ENCODE results near the gene L3MBTL3. TPM values are rescaled to one million over a fixed set of nuclear protein-coding genes. Genes with fewer than 3 reads are reported as not detected.

Gene L3MBTL3
- total RNA-seq, 1 experiment from 2014 or later, result 31.5 TPM

DNA sequence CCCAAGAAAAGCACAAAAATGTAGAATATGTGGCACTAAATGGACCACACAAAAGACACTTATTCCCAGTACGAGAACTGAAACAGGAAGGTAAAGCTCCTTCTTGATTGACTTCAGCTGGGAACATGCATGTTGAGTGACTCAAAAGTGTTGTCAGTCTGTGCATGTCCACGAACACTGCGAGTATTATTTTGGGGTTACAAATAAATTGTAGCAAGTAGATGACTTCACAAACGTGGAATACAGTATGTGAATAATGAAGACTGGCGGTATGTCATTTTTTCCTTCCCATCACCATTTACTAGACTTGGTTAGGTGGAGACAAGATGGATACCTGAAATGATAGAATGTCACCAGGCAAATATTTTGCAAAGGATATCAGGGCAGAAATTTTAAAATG, 45.4 kb downstream of the L3MBTL3 start:
- ATAC-seq (no peak), DNase-seq (ENCODE audit: low read depth, low spot score) (no peak)
- POLR2A ChIA-PET, result no interaction called here
- Histone ChIP-seq H3K4me1 (ENCODE audit: control insufficient read depth in 1 of 2, insufficient read depth in 2 of 2, low read length in 2 of 2) (no peaks in the 10 kb centered on the region), H3K9ac (ENCODE audit: low read length) (no peak overlapping the region), H3K27me3 (ENCODE audit: insufficient read depth, low read length) (no peaks in the 10 kb centered on the region), H4K20me1 (ENCODE audit: insufficient read depth) (no peaks in the 10 kb centered on the region), H3K79me2 (ENCODE audit: insufficient read depth, low read length) (no peaks in the 10 kb centered on the region), H3K9me2 (ENCODE audit: insufficient read depth) (no peaks in the 10 kb centered on the region), H3K36me3 (ENCODE audit: control insufficient read depth in 1 of 2, insufficient read depth in 2 of 2, low read length in 2 of 2) (peaks cover 6 to 33% of the 10 kb centered on the region in 2 experiments; a peak in 3 of 4 replicates), H3K4me3 (replicated peaks in 1 of 2; ENCODE audit: low read depth in 1 of 2, low read length in 2 of 2) (no peak overlapping the region), H3K27ac (ENCODE audit: low read depth, low read length) (no peak overlapping the region), H2AFZ (ENCODE audit: low read depth, low read length, poor library complexity, severe bottlenecking) (no peak overlapping the region), H3K9me3 (ENCODE audit: control insufficient read depth in 1 of 2, insufficient read depth in 1 of 2, low read depth in 1 of 2, low read length in 2 of 2) (no peaks in the 10 kb centered on the region), H3K4me2 (ENCODE audit: low read length) (no peak overlapping the region)
- intact Hi-C loops (cut with micrococcal nuclease), result loop anchor here (10.0 kb wide), 1 partner anchor 221 kb away; no protein-coding TSS in a partner anchor
- TF ChIP-seq, protein P1, sequence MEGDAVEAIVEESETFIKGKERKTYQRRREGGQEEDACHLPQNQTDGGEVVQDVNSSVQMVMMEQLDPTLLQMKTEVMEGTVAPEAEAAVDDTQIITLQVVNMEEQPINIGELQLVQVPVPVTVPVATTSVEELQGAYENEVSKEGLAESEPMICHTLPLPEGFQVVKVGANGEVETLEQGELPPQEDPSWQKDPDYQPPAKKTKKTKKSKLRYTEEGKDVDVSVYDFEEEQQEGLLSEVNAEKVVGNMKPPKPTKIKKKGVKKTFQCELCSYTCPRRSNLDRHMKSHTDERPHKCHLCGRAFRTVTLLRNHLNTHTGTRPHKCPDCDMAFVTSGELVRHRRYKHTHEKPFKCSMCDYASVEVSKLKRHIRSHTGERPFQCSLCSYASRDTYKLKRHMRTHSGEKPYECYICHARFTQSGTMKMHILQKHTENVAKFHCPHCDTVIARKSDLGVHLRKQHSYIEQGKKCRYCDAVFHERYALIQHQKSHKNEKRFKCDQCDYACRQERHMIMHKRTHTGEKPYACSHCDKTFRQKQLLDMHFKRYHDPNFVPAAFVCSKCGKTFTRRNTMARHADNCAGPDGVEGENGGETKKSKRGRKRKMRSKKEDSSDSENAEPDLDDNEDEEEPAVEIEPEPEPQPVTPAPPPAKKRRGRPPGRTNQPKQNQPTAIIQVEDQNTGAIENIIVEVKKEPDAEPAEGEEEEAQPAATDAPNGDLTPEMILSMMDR (IDR thresholded peaks at IDR 0.05 in 2 of 3, conservative IDR thresholded peaks at IDR 0.05 in 1 of 3; ENCODE audit: borderline replicate concordance in 1 of 3, insufficient read depth in 1 of 3, low read depth in 2 of 3, low read length in 2 of 3), result no peak
- TF ChIP-seq CEBPB (IDR thresholded peaks at IDR 0.05; ENCODE audit: low read depth) (no peak), CBX3 (IDR thresholded peaks at IDR 0.05; ENCODE audit: low read depth) (no peak), POLR2A (IDR thresholded peaks at IDR 0.05; ENCODE audit: borderline replicate concordance, extremely low read depth, insufficient read depth, insufficient read length) (no peak), YY1 (IDR thresholded peaks at IDR 0.05; ENCODE audit: extremely low read depth, insufficient replicate concordance, low read depth, low read length) (no peak), JUND (IDR thresholded peaks at IDR 0.05) (no peak), EZH2 (IDR thresholded peaks at IDR 0.05) (no peak), FOSL1 (IDR thresholded peaks at IDR 0.05; ENCODE audit: low read depth) (no peak)
- RAD21 ChIA-PET (ENCODE audit: low non-redundant PET in 1 of 2, low total read pairs in 2 of 2, uncharacterized antibody in 2 of 2, unreplicated experiment in 2 of 2), result no interaction called here
- BruUV-seq (replicated peaks), result no TSS peak
- CTCF ChIA-PET, result no interaction called here

DNA sequence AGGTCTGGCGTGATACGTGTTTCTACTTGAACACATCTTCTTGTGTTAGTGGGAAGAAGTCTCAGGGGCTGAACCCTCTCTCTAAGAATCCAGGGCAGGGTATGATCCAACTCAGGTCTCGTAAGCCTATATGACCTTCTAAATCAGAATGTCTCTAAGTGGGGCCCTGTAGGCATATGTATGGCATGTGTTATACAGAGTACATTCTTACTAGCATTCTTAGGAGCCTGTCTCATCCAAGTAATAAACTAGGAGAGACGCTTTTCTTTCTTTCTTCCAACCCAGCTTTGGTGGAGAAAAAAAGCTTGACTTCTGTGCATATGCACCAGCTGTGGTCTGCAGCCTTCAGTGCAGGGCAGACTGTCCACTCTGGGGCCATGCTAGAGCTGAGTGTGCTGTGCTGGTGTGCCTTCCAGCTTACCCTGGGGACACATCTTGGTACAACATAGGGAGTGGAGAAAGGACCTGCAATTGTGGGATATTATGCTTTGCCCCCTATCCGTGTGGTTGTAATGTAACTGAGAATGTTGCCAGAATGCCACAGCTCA, 47.3 kb downstream of the L3MBTL3 start:
- intact Hi-C loops (cut with micrococcal nuclease), result loop anchor here (10.0 kb wide), 1 partner anchor 219 kb away; no protein-coding TSS in a partner anchor
- H4K20me1 ChIP-seq (ENCODE audit: insufficient read depth), result no peaks in the 10 kb centered on the region
- no peak overlapping the region for H3K27ac ChIP-seq (ENCODE audit: low read depth, low read length)
- H2AFZ ChIP-seq (ENCODE audit: low read depth, low read length, poor library complexity, severe bottlenecking), result no peak overlapping the region
- H3K9me3 ChIP-seq (ENCODE audit: control insufficient read depth in 1 of 2, insufficient read depth in 1 of 2, low read depth in 1 of 2, low read length in 2 of 2), result no peaks in the 10 kb centered on the region
- H3K4me2 ChIP-seq (ENCODE audit: low read length), result no peak overlapping the region
- TF ChIP-seq ZNF274 (IDR thresholded peaks at IDR 0.05; ENCODE audit: low read depth, low read length), result no peak
- TF ChIP-seq, protein P1 (IDR thresholded peaks at IDR 0.05 in 2 of 3, conservative IDR thresholded peaks at IDR 0.05 in 1 of 3; ENCODE audit: borderline replicate concordance in 1 of 3, insufficient read depth in 1 of 3, low read depth in 2 of 3, low read length in 2 of 3), result no peak
- H3K27me3 ChIP-seq (ENCODE audit: insufficient read depth, low read length), result no peaks in the 10 kb centered on the region
- H3K9me2 ChIP-seq (ENCODE audit: insufficient read depth), result no peaks in the 10 kb centered on the region
- BruUV-seq (replicated peaks), result no TSS peak
- DNase-seq (ENCODE audit: low read depth, low spot score) (no peak), ATAC-seq (no peak)
- H3K4me1 ChIP-seq (ENCODE audit: control insufficient read depth in 1 of 2, insufficient read depth in 2 of 2, low read length in 2 of 2), result no peaks in the 10 kb centered on the region
- RAD21 ChIA-PET (ENCODE audit: low non-redundant PET in 1 of 2, low total read pairs in 2 of 2, uncharacterized antibody in 2 of 2, unreplicated experiment in 2 of 2), result no interaction called here
- POLR2A ChIA-PET, result no interaction called here
- CTCF ChIA-PET, result no interaction called here
- H3K9ac ChIP-seq (ENCODE audit: low read length), result no peak overlapping the region
- no peak overlapping the region for H3K4me3 ChIP-seq (replicated peaks in 1 of 2; ENCODE audit: low read depth in 1 of 2, low read length in 2 of 2)
- no peaks in the 10 kb centered on the region for H3K79me2 ChIP-seq (ENCODE audit: insufficient read depth, low read length)
- H3K36me3 ChIP-seq (ENCODE audit: control insufficient read depth in 1 of 2, insufficient read depth in 2 of 2, low read length in 2 of 2), result peaks cover 0 to 23% of the 10 kb centered on the region in 2 experiments; a peak in 3 of 4 replicates

Measured in HCT116 (cell line).